Measurements from ENCODE around the gene SH3BP1.

Gene SH3BP1

GRCh38 chr22:37616201-37617083, 23.0 kb upstream of the SH3BP1 start:
- no peak for DNase-seq (ENCODE audit: low spot score)

DNA sequence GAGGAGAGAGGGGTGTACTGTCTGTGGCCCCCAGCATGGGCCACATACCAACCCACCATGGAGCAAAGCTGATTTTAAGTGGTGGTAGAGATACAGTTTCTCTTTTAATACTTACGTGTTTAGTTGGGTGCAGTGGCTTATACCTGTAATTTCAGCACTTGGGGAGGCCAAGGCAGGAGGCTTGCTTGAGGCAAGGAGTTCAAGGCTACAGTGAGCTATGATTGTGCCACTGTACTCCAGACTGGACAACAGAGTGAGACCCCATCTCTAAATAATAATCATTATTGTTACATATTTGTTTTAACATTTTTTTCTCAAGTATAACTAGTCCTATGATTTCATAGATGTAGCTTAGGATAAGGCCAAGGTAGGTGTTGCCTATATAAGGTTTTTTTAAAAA, 22.0 kb upstream of the SH3BP1 start:
- no peak for DNase-seq (ENCODE audit: low spot score)

DNA sequence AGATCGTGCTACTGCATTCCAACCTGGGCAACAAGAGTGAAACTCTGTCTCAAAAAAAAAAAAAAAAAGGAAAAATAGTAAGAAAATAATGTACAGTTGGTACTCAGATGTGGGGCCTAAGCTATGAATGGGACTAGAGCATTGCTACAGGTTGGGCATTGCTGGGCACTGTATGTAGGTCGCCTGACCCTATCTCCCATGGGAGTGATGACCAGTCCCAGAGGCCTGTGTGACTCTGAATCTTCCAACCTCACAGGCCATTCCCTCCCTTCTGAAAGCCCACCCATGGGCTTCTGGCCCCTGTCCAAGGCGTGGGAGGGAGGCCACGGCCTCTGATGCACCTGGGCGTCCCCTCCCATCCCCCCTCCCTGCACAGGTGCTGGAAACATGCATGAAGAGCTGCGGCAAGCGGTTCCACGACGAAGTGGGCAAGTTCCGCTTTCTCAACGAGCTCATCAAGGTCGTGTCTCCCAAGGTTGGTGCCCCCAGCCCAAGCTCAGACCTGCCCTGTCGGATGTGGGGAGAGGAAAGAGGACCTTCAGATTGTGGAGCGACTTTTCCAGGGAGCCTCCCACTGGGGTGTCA, 21.3 kb upstream of the SH3BP1 start:
- no peak for DNase-seq (ENCODE audit: low spot score)

- DNase-seq (ENCODE audit: low spot score), result no peak
These were observed 20.8 kb upstream of the SH3BP1 start for GRCh38 chr22:37618674-37619073.

DNA sequence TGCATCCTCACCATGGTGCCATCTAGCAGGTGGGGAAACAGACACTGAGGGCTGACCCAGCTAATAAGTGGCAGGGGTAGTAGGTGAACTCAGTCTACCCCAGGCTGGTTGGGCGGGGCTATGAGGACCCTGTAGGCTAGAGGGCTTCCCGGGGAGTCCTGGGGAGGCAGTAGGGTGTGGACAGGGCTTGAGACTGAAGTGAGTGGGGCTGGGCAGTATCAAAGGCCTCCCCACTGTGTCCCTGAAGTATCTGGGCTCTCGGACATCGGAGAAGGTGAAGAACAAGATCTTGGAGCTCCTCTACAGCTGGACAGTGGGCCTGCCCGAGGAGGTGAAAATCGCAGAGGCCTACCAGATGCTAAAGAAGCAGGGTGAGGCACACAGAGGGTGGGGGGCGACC, 19.5 kb upstream of the SH3BP1 start:
- DNase-seq (ENCODE audit: low spot score), result no peak

- no peak for DNase-seq (ENCODE audit: low spot score)
These were observed 18.1 kb upstream of the SH3BP1 start for GRCh38 chr22:37621352-37621860.

- peak; percentile 79 for DNase-seq (ENCODE audit: low spot score)
These were observed 16.1 kb upstream of the SH3BP1 start for GRCh38 chr22:37623075-37624016.

GRCh38 chr22:37624017-37624365, 15.5 kb upstream of the SH3BP1 start:
- no peak for DNase-seq (ENCODE audit: low spot score)

DNA sequence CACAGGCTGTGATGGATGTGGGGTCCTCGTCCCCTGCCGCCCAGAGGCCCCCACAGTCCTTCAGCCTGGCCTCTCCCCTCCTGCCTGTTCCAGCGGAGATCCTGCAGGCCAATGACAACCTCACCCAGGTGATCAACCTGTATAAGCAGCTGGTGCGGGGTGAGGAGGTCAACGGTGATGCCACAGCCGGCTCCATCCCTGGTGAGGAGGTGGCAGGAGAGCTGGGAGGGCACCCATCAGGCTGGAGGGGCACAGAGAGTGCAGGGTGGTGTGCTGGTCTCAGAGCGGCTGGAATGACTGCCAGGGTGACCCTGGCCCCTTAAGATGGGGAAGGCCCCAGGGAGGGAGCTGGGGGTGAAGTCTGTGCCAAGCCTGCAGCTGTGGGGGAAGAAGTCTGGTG, 14.6 kb upstream of the SH3BP1 start:
- no peak for DNase-seq (ENCODE audit: low spot score)

DNA sequence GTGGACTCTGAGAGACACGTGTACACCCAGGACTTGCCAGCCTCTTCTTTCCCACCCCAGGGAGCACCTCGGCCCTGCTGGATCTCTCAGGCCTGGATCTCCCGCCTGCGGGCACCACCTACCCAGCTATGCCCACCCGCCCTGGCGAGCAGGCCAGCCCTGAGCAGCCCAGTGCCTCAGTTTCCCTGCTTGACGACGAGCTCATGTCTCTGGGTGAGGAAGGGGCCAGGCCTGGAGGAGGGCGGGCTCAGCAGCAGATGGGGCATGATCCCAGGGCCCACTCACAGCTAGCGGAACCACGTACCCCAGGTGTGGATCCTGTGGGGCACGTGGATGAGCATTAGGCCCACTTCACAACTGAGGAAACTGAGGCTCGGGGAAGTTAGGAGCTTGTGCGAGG, 13.7 kb upstream of the SH3BP1 start:
- DNase-seq (ENCODE audit: low spot score), result no peak

- no peak for DNase-seq (ENCODE audit: low spot score)
These were observed 13.3 kb upstream of the SH3BP1 start for GRCh38 chr22:37626144-37626543.

DNA sequence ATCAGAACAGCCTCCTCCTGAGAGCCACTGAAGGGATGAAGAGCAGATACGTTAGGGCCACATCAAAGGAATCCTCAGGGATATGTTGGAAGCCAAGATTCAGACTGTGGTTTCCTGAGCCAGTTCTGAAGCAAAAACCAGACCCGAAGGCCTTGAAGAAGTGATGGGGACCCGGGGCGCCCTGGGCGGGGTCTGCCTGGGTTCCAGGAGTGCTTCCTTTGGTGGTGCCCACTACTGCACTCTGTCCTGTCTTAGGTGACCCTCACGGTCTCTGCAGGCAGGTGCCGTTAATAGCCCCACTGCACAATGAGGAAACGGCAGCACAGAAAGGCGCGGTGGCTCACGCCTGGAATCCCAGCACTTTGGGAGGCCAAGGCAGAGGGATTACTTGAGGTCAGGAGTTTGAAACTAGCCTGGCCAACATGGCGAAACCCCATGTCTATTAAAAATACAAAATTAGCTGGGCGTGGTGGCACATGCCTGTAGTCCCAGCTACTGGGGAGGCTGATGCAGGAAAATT, 12.9 kb upstream of the SH3BP1 start:
- no peak for DNase-seq (ENCODE audit: low spot score)

DNA sequence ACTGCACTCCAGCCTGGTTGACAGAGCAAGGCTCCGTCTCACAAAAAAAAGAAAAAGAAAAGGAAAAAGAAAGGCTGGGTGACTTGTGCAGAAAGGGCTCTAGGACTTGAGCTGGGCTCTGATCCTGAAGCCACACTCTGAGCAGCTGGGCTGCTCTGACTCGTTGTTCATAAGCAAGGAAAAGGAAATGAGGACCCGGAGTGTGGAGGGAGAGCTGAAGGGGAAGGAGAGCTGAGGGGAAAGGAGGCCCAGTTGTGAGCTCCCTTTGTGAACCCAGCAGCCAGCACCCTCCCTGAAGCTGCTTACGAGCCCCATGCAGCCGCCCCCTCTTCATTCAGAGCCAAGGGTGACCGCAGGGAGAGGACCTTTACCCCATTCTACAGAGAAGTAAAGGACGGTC, 12.3 kb upstream of the SH3BP1 start:
- DNase-seq (ENCODE audit: low spot score), result no peak

DNA sequence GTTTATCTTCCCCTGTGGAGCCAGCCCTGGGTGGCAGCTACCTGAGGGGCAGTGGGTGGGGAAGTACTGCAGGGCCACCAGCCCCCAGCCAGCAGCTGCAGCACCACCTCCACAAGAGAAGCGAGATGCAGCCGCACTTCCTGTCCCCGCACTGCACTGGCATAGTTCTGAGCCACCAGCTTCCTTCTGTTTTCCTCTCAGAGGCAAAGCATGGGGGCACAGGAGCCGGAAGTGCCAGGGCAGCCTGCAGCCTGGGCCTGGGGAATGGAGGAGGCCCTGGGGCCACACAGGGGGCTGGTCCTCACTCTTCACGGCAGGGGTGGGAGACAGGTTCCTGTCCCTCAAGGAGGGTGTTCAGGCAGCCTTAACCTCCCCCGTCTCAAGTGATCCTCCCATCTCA, 11.9 kb upstream of the SH3BP1 start:
- DNase-seq (ENCODE audit: low spot score), result peak; percentile 55

- DNase-seq (ENCODE audit: low spot score), result no peak
These were observed 10.6 kb upstream of the SH3BP1 start for GRCh38 chr22:37628830-37629229.

GRCh38 chr22:37629928-37630327, 9.5 kb upstream of the SH3BP1 start:
- no peak for DNase-seq (ENCODE audit: low spot score)

DNA sequence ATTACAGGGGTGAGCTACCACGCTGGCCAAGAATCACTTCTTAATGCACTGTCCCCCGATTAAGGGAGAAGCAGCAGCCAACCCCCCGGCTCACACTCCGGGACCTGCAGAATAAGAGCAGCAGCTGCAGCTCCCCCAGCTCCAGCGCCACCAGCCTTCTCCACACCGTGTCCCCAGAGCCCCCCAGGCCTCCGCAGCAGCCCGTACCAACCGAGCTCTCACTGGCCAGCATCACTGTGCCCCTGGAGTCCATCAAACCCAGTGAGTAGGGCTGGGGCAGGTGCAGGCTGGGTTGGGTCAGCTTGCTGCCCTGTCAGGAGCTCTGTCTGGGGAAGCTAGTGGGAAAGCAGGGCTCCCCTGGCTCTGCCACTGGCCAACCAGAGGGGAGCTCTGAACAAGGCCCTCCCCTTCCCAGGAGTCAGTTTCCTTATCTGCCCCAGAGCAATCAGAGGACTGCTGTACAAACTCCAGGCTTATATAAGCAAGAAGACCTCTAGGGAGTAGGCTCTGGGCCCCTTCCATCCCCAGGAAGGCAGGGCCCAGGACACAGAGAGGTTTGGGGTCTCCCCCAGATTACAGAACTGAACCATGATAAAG, 8.5 kb upstream of the SH3BP1 start:
- DNase-seq (ENCODE audit: low spot score), result no peak

GRCh38 chr22:37631448-37632173, 7.9 kb upstream of the SH3BP1 start:
- no peak for DNase-seq (ENCODE audit: low spot score)

- DNase-seq (ENCODE audit: low spot score), result no peak
These were observed 7.0 kb upstream of the SH3BP1 start for GRCh38 chr22:37632174-37633088.

GRCh38 chr22:37633089-37633624, 6.3 kb upstream of the SH3BP1 start:
- peak; percentile 47 for DNase-seq (ENCODE audit: low spot score)
